MM.1S (cell line): ENCODE data around the gene VSTM2L.

Experiments
- DNase-seq: peaks from one replicate; pipeline ENCODE4 v3.0.0-alpha.2; 2015
- H2AFZ ChIP-seq: fragments of 300-600 bp; sonication (generic); 2 replicates; pipeline ENCODE4 v1.6.0; 2016; ENCODE audit warnings: antibody characterized with exemption, low read length
- H3F3A ChIP-seq: fragments of 300-600 bp; sonication (generic); 2 replicates; pipeline ENCODE4 v1.6.1; 2016; ENCODE audit warnings: mild to moderate bottlenecking, antibody characterized with exemption, low read length, moderate library complexity, mixed read lengths; ENCODE audit not compliant: insufficient read depth
- H3K27ac ChIP-seq: fragments of 300-600 bp; sonication (generic); 2 replicates; pipeline ENCODE4 v1.5.1; 2016; ENCODE audit warnings: mild to moderate bottlenecking, low read length
- H3K27me3 ChIP-seq: fragments of 300-600 bp; sonication (generic); replicated peaks from 2 replicates; pipeline ENCODE4 v1.6.0; 2016; ENCODE audit warnings: low read length; ENCODE audit not compliant: insufficient read depth
- H3K36me3 ChIP-seq: fragments of 300-600 bp; sonication (generic); replicated peaks from 2 replicates; pipeline ENCODE4 v1.6.1; 2016; ENCODE audit warnings: mild to moderate bottlenecking, low read length, mixed read lengths; ENCODE audit not compliant: insufficient read depth
- H3K4me1 ChIP-seq: fragments of 300-600 bp; sonication (generic); 2 replicates; pipeline ENCODE4 v1.6.1; 2016; ENCODE audit warnings: low read length, mixed read lengths
- H3K4me2 ChIP-seq: fragments of 300-600 bp; sonication (generic); 2 replicates; pipeline ENCODE4 v1.6.0; 2016; ENCODE audit warnings: low read depth, low read length
- H3K4me3 ChIP-seq: fragments of 300-600 bp; sonication (generic); 2 replicates; pipeline ENCODE4 v1.5.1; 2016; ENCODE audit warnings: low read length, mixed read lengths
- H3K79me2 ChIP-seq: fragments of 300-600 bp; sonication (generic); 2 replicates; pipeline ENCODE4 v1.6.1; 2016; ENCODE audit warnings: mixed run types, low read length, mixed read lengths
- H3K9ac ChIP-seq: fragments of 300-600 bp; sonication (generic); 2 replicates; pipeline ENCODE4 v1.6.1; 2016; ENCODE audit warnings: low read length, mixed read lengths
- H3K9me2 ChIP-seq: fragments of 300-600 bp; sonication (generic); replicated peaks from 2 replicates; pipeline ENCODE4 v1.6.1; 2016; ENCODE audit warnings: mild to moderate bottlenecking, low read length, mixed read lengths; ENCODE audit not compliant: insufficient read depth
- H3K9me3 ChIP-seq: fragments of 300-600 bp; sonication (generic); replicated peaks from 2 replicates; pipeline ENCODE4 v1.6.1; 2016; ENCODE audit warnings: mild to moderate bottlenecking, low read length, mixed read lengths; ENCODE audit not compliant: insufficient read depth
- H4K20me1 ChIP-seq: fragments of 300-600 bp; sonication (generic); 2 replicates; pipeline ENCODE4 v1.6.1; 2016; ENCODE audit warnings: mild to moderate bottlenecking, low read length, moderate library complexity, mixed read lengths; ENCODE audit not compliant: insufficient read depth
- CTCF ChIP-seq: fragments of 300-600 bp; sonication (generic); IDR thresholded peaks from 2 replicates; pipeline ENCODE4 v1.5.1; 2016; ENCODE audit warnings: antibody characterized with exemption, low read length, mixed read lengths
- EZH2 ChIP-seq: fragments of 300-600 bp; sonication (generic); optimal IDR thresholded peaks from 2 replicates; pipeline ENCODE3; 2017; ENCODE audit warnings: low read depth, mild to moderate bottlenecking, antibody characterized with exemption, low read length, mixed read lengths
- EZH2phosphoT487 ChIP-seq: fragments of 300-600 bp; sonication (generic); IDR thresholded peaks from 2 replicates; pipeline ENCODE4 v1.6.1; 2018; ENCODE audit warnings: antibody characterized with exemption, low read length

The VSTM2L gene

GRCh38 chr20:37911261-37911660 lies 8.3 kb downstream of the VSTM2L start:
- no peaks in the 10 kb centered on the region for H3K36me3 ChIP-seq
- H2AFZ ChIP-seq: no peak overlapping the region
- no peak overlapping the region for H3K4me3 ChIP-seq
- H3F3A ChIP-seq: no peaks in the 10 kb centered on the region
- no peaks in the 10 kb centered on the region for H3K4me1 ChIP-seq
- H3K27ac ChIP-seq: no peak overlapping the region
- no peak for DNase-seq
- TF ChIP-seq EZH2: no peak
- TF ChIP-seq EZH2phosphoT487: no peak
- no peak for TF ChIP-seq CTCF
- no peaks in the 10 kb centered on the region for H4K20me1 ChIP-seq
- no peaks in the 10 kb centered on the region for H3K79me2 ChIP-seq
- H3K9ac ChIP-seq: no peak overlapping the region
- H3K4me2 ChIP-seq: no peak overlapping the region
- no peaks in the 10 kb centered on the region for H3K9me3 ChIP-seq
- H3K9me2 ChIP-seq: no peaks in the 10 kb centered on the region
- H3K27me3 ChIP-seq: peaks cover 61% of the 10 kb centered on the region

- H3F3A ChIP-seq: no peaks in the 10 kb centered on the region
- H4K20me1 ChIP-seq: no peaks in the 10 kb centered on the region
- H3K4me3 ChIP-seq: no peak overlapping the region
- no peak overlapping the region for H3K4me2 ChIP-seq
- no peak for DNase-seq
- peaks cover 61% of the 10 kb centered on the region for H3K27me3 ChIP-seq
- H3K27ac ChIP-seq: no peak overlapping the region
- TF ChIP-seq EZH2phosphoT487 (no peak), CTCF (no peak), EZH2 (no peak)
- no peaks in the 10 kb centered on the region for H3K79me2 ChIP-seq
- H3K36me3 ChIP-seq: no peaks in the 10 kb centered on the region
- no peak overlapping the region for H3K9ac ChIP-seq
- no peak overlapping the region for H2AFZ ChIP-seq
- no peaks in the 10 kb centered on the region for H3K9me3 ChIP-seq
- no peaks in the 10 kb centered on the region for H3K9me2 ChIP-seq
- H3K4me1 ChIP-seq: no peaks in the 10 kb centered on the region
These were observed 8.9 kb downstream of the VSTM2L start for GRCh38 chr20:37911838-37912281.

- no peak overlapping the region for H3K9ac ChIP-seq
- no peak for DNase-seq
- TF ChIP-seq EZH2 (no peak), EZH2phosphoT487 (no peak), CTCF (no peak)
- H3K36me3 ChIP-seq: no peaks in the 10 kb centered on the region
- no peak overlapping the region for H3K27ac ChIP-seq
- H3F3A ChIP-seq: no peaks in the 10 kb centered on the region
- no peak overlapping the region for H3K4me3 ChIP-seq
- H3K4me1 ChIP-seq: no peaks in the 10 kb centered on the region
- no peaks in the 10 kb centered on the region for H4K20me1 ChIP-seq
- H2AFZ ChIP-seq: no peak overlapping the region
- no peaks in the 10 kb centered on the region for H3K9me2 ChIP-seq
- H3K27me3 ChIP-seq: peaks cover 63% of the 10 kb centered on the region
- H3K4me2 ChIP-seq: no peak overlapping the region
- H3K9me3 ChIP-seq: no peaks in the 10 kb centered on the region
- H3K79me2 ChIP-seq: no peaks in the 10 kb centered on the region
These were observed 9.9 kb downstream of the VSTM2L start for GRCh38 chr20:37912874-37913273.
